DMS114 treated with DMSO at 0.1 percent for 48 hours (cell line): ENCODE measurements around the gene CYYR1.
"Not testable (repeated sequence)": the region's sequence is repeated elsewhere in the genome, so short reads cannot be mapped to it uniquely, and the experiment has no call there.

Experiments used
- DNase-seq: peaks from one replicate; lab custom pipeline; 2025; ENCODE audit not compliant: unreplicated experiment; lab: John Stamatoyannopoulos, UW

The CYYR1 gene

DNA sequence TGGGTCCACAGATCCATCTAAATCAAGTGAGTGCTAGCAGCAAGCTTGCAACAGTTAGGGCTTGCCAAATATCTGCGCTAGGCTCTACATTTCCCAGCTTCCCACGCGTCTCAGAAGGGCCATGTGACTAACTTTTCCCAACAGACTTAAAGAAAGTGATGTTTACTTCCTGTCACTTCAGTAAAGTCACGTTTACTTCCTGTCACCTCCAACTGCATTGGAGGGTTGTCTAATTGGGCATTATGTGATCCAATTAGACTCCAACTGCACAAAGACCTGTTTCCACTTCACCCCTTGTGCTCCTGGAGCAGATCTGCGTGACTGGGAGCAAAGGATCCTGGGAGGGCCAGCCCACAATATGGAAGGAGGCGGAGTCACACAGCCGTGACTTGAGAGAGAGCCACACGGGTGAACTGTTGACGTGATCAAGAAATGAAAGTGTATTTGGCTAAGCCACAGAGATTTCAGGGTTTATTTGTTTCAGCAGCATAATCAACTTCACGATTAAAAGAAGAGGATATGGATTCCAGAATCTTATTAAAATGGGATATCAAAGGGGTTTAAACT lies 77.7 kb downstream of the CYYR1 start:
- no peak for DNase-seq

DNA sequence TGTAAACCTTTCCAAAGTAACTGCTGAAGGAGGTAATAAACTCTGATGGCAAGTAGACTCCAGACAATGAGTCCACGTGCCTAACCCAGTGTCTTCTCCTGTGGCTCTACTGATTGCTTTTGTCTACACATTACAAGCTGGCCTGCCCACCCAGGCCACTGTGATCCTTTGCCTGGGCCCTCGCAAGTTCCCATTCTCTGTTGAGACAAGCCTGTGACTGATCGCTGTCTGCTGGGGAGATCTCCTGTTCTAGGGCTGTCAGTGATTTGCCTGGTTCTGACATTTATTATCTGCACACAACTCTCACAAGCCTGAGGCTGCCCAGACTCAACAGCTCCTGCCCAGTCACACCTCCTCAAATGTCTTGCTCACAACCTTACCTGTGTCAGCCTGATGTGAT lies 81.4 kb downstream of the CYYR1 start:
- no peak for DNase-seq

DNA sequence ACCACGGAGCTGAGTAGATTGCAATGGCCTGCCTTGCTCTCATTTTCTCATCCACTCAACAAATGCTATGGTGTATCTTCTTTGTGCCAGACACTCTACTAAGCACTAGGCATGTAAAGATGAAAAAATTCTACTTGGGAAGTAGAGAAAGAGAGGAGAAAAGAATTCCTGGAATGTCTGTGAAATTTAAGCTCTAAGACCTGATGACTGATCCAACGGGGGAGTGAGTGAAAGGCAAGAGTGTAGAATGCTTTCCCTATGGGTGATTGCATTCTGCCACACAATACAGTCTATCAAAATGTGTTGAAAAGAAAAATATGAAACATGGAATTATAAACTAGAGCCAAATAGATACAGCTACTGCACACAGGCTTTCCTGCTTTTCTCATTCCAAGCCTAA lies 82.3 kb downstream of the CYYR1 start:
- DNase-seq = no peak

DNA sequence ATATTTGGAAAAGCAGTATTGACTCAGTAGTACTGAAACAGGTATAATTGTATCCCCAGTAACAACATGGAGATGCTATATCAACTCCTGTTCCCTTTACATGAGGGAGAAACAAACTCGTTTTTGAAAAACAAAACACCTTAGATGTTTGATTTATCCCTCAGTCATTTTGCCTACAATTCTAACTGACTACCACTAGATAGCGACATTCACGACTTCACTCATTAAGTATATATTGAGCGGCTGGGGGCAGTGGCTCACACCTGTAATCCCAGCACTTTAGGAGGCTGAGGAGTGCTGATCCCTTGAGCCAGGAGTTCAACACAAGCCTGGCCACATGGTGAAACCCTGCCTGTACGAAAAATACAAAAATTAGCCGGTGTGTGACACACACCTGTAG lies 83.3 kb downstream of the CYYR1 start:
- no peak for DNase-seq

DNA sequence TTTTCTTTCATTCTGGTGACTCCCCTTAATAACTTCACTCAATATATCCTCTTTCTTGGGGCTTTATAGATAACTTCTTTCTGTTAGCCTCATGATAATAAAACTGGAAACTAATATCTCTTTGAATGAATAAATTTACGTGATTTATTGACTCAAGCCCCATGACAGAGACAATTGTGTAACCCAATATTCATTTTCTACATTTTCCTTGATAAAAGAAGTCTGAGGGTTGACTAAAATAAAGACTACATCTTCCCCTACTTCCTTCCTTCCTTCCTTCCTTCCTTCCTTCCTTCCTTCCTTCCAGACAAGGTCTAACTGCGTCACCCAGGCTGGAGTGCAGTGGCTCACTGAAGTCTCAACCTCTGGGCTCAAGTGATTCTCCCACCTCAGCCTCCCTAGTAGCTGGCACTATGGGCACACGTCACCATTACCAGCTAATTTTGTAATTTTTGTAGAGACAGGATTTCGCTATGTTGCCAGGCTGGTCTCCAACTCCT lies 85.1 kb downstream of the CYYR1 start:
- no peak for DNase-seq

DNA sequence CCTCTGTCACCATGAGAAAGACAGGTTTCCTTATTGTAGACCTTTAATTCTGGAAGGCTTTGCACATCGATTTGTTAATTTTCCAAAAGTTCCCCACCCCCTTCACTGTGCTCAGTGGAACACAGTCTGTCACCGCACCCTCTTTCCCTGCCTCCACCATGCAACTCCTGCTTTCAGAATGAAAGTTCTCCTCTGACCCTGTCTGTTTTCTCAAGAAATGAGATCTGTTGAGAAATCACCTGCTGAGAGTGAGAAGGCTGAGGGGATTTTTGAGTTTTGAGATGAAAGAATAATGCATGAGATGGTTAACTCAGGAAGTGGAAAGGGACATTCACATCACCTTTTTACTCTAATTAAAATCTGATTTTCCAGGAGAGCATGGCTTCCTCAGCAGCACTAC lies 99.6 kb downstream of the CYYR1 start:
- DNase-seq = no peak

DNA sequence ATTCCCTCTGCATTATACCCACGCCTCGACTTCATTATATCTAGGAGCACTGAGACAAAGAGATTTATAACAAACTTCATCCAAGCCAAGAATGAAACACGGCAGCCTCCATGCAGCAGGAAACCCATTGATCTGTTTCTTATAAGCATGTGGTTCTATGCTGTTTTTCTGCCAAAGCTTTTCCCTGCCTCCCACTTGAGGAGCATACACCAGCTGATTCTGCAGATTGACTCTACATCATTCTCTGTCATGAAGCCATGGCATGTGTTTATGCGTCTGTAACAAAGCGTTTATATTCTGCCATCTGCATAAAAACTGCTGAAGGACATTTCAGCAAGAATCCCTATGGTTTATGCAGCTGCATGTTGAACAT lies 102.0 kb downstream of the CYYR1 start:
- DNase-seq = no peak

DNA sequence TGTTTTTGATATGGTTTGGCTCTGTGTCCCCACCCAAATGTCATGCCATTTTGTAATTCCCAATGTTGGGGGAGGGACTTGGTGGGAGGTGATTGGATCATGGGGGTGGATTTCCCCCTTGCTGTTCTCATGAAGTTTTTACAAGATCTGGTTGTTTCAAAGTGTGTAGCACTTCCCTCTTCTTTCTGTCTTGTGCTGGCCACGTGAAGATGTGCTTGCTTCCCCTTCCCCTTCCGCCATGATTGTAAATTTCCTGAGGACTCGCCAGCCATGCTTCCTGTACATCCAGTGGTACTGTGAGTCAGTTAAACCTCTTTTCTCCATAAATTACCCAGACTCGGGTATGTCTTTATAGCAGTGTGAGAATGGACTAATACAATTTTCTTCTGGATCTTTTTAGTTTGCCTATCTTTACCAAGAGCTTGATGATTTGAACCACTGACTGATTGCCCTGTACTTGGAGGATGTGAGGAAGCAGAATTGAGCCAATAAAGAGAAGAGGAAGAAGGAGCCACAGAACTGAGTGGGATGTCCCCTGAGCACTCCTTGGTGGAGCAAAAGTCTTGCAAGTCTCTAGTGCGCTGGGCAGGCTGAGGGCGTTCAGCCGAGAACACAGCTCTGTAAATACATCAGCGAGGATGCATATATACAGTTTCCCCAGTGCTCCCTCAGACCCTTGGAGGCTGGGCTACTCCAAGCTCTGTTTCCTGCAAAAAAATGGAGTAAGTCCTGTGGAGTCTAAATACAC lies 102.6 kb downstream of the CYYR1 start:
- DNase-seq = no peak

DNA sequence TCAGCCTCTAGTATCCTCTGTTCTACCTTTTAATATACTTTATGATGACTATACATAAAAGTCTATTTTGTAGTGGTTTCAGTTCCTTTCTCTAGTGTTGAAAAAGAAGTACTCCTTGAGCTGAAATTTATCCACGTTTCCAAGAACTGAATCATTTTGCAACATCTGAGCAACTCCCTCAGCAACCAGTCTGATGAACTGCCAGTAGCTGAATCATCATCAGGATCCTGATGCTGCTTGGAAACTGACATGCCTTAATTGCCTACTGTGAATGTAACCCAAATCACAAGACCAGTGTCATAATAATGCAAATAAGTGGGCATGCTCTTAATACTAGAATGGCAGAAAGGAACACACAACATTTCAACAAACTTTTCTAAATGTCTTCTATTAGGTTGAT lies 103.3 kb downstream of the CYYR1 start:
- DNase-seq = no peak

DNA sequence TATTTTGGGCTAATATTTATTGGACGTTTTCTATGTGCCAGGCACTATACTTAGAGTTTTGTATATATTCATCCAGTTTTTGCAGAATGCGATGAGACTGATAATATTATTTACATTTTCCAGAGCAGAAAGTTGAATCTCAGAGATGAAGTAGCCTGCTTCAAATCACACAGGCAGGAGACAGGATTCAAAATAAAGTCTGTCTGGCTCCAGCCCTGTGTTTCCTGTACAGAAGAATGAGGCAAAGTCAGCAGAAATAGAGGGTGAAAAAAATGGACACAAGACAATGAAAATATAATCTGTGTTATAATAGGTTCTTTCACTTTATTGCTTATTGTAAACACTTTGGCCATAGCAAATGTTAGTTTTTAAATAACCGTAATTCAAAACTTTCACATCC lies 107.2 kb downstream of the CYYR1 start:
- DNase-seq = no peak

DNA sequence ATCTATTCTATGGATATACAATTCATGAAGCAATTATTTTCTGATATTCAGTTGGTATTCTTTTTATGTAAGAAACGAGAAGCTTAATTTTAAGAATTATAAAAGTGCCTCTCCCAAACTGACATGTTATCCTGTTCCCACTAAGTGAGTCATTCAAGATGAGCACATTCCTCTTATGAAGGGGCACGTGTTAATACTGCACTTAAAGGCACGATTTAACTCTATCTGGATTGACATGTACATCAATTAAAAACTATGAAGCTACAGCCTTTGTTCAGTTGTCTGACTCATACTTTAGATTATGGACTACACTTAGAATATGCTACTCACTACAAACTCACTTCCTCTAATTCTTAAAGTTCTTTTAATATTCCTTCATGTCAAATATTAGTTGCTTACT lies 111.6 kb downstream of the CYYR1 start:
- no peak for DNase-seq

DNA sequence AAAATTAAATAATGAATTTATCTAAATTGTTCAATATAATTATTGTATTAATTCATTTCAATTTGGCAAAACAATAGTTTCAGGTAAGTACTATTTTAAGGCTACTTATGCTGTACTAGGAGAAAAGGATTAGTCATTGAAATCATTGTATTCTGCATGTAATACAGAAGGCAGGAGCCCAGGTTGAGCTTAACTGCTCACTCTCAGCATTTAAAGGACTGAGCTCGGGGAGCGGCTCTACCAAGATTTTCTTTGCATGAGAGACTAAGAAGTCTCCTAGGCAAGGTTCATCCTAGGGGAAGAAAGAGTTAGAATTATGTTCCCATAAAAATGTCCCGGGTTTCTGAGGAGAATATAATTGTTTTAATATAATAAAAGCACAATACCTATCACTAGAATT lies 112.5 kb downstream of the CYYR1 start:
- no peak for DNase-seq

DNA sequence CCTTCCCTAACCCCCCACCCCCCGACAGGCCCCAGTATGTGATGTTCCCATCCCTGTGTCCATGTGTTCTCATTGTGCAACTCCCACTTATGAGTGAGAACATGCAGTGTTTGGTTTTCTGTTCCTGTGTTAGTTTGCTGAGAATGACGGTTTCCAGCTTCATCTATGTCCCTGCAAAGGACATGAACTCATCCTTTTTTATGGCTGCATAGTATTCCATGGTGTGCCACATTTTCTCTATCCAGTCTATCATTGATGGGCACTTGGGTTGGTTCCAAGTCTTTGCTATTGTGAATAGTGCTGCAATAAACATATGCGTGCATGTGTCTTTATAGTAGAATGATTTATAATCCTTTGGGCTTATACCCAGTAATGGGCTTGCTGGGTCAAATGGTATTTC lies 114.2 kb downstream of the CYYR1 start:
- DNase-seq = not testable (repeated sequence)

DNA sequence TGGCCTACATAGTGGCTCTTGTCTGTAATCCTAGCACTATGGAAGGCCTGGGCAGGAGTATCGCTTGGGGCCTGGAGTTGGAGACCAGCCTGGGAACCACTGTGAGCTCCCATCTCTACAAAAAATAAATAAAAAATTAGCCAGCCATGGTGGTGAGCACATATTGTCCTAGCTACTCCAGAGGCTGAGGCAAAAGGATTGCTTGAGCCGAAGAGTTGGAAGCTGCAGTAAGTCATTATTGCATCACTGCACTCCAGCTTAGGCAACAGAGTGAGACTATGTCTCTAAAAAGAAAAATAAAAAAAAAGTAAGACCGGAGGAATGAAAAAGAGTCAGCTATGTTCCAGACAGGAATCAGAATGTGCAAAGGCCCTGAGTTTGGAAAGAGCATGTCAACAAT lies 115.3 kb downstream of the CYYR1 start:
- no peak for DNase-seq

DNA sequence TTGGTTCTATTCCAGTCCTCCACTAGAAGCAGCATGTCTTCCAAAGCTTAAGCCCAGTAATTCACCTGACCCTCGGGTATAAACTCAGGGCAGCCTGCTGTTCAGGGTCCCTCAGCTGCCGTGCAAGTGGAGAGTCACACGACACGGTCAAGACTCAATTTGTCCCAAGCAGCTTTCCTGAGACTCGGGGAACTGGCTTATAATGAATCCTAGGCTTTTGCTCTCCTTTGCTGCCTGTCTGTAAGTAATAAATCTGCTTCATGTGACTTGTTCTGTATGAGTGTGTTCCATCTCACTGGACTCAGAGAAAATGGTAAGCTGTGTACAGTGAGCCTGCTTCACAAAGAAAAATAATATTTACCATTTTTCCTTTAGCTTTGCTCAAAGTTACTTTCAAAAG lies 119.8 kb downstream of the CYYR1 start:
- no peak for DNase-seq

DNA sequence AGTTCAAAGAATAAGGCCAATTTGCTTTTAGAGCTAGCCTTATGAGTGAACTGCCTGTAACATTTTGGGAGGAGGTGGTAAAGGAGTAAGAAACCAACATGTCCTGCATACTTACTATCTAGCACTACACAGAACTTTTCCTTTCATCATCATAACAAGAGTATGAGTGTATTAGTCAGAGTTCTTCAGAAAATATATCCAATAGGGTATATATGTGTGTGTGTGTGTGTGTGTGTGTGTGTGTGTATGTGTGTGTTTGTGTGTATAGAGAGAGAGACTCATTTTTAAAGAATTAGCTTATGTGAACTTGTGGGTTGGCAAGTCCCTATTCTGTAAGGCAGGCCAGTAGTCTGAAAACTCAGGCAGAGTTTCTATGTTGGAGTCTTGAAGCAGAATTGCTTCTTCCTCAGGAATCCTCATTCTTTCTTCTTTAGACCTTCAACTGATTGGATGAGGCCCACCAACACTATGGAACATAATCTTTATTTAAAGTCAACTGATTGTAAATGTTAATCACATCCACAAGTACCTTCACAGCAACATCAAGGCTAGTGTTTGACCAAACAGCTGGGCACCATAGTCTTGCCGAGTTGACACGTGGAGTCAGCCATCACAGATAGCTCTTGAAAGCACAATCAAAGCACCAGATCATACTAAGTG lies 121.9 kb downstream of the CYYR1 start:
- no peak for DNase-seq

DNA sequence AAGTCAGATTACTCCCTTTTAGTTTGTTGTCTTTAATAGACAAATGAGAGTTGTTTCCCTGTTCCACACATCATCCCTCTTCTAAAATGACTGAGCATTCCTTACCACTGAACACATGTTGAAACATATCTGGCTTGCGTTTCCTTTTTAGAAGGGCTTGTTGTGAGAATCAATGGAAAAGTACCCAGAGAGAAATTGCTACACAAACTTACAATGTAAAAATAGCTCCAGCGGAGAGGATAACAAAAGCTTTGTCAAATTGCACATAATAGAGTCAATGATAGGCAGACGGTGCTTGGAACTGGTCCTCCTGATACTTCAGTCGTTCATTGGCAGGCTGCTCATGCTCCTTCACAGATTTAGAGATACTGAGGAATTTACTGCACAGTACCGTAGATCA lies 123.9 kb downstream of the CYYR1 start:
- no peak for DNase-seq

DNA sequence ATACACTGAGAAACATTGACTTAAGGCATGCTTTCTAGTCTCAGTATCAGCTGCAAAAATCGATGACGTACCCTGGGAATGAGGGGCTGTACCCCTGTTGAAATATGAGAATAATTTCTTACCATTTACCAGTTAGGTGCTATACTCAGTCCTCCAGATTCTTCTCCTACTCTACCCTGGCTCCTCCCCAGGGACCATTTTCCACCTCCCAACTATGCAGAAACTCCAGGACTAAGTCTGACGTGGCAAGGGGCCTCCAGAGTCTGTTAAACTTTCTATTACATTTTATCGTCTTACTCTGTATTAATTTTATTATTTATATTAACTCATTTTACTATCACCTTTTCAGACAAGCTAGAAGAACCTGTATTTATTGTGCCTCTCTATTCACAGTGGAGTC lies 124.3 kb downstream of the CYYR1 start:
- DNase-seq = no peak

DNA sequence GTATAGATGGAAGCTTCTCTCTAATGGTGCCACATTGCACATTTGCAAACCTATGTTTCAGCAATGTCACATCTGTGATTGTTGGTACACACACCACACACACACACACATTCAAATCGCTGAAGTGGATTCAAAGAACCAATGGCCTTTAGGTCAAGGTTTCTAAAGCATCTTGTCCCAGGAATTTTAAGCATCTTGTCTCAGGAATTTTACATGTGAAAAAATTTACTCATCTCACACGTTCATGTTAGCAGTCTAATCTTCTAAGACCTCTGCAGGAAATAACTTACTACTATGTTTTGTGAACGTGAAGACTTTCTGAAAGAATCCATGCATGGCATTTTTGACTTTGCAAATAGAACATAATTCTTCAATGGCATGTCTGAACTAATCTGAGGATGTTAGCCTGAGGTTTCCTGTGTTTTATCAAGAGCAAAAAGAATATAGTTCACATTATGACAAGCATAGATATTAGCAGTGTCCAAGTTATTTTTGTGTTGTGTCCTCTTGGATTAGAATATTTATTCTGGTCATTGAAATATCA lies 125.1 kb downstream of the CYYR1 start:
- DNase-seq = no peak

DNA sequence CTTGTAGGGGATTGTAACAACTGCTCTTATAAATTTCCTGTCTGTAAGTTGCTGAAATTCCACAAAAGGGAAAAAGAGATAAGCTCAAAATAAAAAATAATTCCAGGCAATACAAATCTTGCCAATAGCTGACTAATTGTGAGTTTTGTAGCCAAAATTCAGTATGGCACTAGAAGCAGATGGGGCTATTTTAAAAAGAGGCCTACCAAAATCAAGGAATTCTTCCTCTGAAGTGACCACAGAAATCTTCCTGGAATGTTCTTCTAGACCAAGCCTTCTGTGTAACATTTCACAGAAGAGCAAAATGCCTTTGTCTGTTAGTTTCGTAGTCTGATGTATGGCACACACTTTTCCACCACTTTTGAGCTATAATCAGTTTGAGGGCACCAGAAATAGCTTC lies 127.6 kb downstream of the CYYR1 start:
- DNase-seq = no peak

DNA sequence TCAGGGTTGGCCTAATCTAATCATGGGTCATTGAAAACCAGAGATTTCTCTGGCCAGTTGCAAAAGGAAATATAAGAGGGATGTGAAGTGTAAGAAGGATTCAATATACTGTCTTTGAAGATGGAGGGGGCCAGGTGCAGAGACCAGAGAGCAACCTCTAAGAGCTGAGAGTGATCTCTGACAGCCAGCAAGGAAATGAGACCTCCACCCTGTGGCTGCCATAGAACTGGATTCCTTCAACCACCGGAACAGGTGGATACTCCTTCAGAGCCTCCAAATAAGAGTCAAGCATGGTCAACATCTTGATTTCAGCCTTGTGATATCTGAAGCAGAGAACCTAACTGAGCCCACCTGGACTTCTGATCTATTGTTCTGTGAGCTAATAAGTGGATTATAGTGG lies 128.4 kb downstream of the CYYR1 start:
- DNase-seq = no peak

DNA sequence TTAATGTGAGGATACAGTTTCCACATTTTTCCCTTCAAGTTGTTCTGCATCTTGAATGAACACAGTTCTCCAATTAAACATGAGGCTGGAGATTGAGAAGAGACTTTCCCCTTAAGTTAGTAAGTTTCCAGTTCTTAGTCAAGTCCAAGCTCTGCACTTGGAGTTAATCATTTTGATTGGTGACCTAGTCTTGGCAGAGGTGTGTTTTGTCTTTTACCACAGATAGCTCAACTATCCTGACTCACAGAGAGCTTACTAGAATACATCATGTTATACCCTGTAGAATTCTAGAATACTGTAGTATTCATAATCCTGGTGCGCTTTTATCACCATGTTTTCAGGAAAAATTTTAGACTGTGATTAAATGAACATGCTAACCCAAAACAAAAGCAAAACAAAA lies 129.2 kb downstream of the CYYR1 start:
- DNase-seq = no peak
